Gastrocnemius medialis (tissue), 4 donors: ENCODE results near the gene KCNT1.

Experiments
- POLR2A ChIP-seq, 2 donors: fragments of 450-650 bp; IDR thresholded peaks; one replicate each; pipeline ENCODE4 v1.6.1; 2017; ENCODE audit warnings: antibody characterized with exemption in 2 of 2, mild to moderate bottlenecking in 2 of 2, moderate library complexity in 2 of 2
- TF ChIP-seq, protein P1 (sequence below), 5 experiments: fragments of 450-650 bp in 3 of 5; fragments of 200-600 bp in 2 of 5; sonication (generic) in 2 of 5; IDR thresholded peaks in 4 of 5; conservative IDR thresholded peaks in 1 of 5; 1 replicate in 4 of 5; 2 replicates in 1 of 5; pipeline ENCODE4 v1.5.1; 2016 to 2019; ENCODE audit warnings: antibody characterized with exemption in 5 of 5, mild to moderate bottlenecking in 3 of 5, moderate library complexity in 3 of 5

- TF ChIP-seq, protein P1, sequence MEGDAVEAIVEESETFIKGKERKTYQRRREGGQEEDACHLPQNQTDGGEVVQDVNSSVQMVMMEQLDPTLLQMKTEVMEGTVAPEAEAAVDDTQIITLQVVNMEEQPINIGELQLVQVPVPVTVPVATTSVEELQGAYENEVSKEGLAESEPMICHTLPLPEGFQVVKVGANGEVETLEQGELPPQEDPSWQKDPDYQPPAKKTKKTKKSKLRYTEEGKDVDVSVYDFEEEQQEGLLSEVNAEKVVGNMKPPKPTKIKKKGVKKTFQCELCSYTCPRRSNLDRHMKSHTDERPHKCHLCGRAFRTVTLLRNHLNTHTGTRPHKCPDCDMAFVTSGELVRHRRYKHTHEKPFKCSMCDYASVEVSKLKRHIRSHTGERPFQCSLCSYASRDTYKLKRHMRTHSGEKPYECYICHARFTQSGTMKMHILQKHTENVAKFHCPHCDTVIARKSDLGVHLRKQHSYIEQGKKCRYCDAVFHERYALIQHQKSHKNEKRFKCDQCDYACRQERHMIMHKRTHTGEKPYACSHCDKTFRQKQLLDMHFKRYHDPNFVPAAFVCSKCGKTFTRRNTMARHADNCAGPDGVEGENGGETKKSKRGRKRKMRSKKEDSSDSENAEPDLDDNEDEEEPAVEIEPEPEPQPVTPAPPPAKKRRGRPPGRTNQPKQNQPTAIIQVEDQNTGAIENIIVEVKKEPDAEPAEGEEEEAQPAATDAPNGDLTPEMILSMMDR (IDR thresholded peaks at IDR 0.05 in 4 of 5, conservative IDR thresholded peaks at IDR 0.05 in 1 of 5), result no peak
- no peak for TF ChIP-seq POLR2A (IDR thresholded peaks at IDR 0.05)
These were observed 39.6 kb downstream of the KCNT1 start for GRCh38 chr9:135741276-135742219.
